GM12874 (cell line): Measurements from ENCODE around the gene PMS1.

Source experiments
- TF ChIP-seq, protein P1 (sequence below): IDR thresholded peaks from 2 replicates; pipeline ENCODE4 v1.5.1; 2011; ENCODE audit warnings: low read depth, mild to moderate bottlenecking, control low read depth, low read length, moderate library complexity; ENCODE audit not compliant: insufficient read depth

PMS1 gene

DNA sequence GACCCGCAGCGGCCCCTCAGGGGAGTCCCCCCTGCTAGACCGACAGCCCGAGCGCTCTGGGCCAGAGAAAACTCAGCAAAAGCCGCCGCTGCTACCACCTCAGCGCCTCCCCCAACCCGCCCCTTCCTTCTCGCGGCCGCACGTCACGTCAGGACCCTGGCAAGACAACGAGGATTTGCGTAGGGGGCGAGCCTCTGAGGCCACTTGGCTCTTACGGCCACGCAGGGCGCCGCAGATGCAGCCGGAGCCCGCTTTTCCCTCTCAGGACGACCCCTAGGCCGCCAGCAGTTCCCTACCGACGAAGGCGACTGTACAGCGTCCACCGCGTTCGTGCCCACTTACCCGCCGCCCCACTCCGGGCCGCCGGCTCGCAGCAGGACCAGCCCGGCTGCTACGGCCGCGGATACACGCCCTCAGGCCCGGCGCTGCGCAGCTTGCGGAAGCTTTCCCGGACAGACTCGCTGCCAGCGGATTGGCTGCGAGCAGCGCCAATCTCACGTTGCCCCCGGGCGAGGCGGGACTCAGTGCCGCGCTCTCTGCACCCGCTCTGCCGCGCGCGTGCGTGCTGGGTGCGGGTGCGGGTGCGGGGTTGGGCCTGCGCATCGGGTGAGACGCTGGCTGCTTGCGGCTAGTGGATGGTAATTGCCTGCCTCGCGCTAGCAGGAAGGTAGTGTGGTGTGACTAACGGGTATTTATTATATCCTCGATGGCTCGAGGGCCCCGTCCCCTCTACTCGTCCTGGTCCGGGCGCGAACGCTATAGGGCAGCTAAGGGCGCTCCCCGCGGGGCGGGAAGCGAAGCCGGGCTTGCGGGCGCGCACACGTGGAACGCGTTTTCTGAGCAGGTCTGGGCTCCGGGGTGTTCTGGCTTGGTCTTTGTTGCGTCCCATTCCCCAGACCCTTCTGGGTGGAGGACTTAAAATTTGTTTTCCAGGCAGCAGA lies at the start of gene PMS1, which contains the start of gene ORMDL1:
Gene PMS1, plus strand, starts transcription at position 524 of the 941 bp plus-strand sequence. CDS start 7,360 bp downstream, outside the sequence.
Gene ORMDL1, minus strand, starts transcription at position 413 of the 941 bp plus-strand sequence. CDS start 1,744 bp downstream, outside the sequence.
- TF ChIP-seq, protein P1, sequence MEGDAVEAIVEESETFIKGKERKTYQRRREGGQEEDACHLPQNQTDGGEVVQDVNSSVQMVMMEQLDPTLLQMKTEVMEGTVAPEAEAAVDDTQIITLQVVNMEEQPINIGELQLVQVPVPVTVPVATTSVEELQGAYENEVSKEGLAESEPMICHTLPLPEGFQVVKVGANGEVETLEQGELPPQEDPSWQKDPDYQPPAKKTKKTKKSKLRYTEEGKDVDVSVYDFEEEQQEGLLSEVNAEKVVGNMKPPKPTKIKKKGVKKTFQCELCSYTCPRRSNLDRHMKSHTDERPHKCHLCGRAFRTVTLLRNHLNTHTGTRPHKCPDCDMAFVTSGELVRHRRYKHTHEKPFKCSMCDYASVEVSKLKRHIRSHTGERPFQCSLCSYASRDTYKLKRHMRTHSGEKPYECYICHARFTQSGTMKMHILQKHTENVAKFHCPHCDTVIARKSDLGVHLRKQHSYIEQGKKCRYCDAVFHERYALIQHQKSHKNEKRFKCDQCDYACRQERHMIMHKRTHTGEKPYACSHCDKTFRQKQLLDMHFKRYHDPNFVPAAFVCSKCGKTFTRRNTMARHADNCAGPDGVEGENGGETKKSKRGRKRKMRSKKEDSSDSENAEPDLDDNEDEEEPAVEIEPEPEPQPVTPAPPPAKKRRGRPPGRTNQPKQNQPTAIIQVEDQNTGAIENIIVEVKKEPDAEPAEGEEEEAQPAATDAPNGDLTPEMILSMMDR = no peak

DNA sequence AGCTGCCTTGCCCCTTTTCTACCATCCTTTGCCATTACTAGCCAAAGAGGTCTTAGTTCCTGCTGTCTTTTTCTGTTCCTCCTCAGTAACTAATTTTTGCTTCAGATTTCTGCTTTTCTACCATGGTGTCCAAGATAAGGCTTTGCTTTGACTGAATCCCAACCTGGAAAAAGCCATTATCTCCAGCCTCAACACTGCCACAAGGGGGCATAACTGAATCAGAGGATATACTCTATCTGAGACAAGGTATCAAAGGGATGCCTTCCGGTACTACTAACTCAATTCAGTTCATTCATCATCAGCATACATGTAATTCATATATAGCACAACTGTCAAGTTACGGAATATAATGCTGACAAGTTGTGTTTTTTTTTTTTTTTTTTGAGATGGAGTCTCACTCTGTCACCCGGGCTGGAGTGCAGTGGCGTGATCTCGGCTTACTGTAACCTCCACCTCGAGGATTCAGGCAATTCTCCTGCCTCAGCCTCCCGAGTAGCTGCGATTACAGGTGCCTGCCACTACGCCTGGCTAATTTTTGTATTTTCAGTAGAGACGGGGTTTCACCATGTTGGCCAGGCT lies 33.1 kb upstream of the PMS1 start:
- TF ChIP-seq, protein P1 = peak; percentile 52; the same call in 1 of the 2 replicates

DNA sequence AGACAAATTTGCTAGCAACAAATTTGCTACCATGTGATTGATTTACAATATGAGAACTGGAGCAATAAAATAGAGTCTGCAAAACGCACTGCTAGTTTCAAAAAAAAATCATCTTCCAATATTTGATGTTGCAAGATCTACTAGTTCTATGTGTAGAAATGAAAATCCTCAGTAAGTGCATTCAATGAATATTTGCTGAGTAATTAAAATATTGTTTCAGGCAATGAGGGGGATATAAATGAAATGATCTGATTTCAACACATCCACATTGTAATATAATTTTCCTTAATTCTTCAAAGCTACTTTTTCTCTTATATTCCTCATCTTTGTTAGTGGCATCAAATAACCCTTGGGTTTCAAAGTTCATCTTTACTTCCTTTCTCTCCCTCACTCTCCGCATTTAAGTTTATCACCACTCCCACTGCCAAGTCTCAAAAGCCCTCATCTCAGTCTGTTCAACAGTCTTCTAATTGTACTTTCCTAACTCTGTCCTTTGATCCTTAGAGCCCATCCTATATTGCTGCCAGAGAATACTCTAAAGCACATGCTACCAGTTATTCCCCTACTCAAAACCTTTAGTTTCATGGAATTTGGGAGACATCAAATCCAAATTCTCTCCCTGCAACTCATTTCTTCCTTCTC lies 27.8 kb upstream of the PMS1 start:
- TF ChIP-seq, protein P1 = no peak

DNA sequence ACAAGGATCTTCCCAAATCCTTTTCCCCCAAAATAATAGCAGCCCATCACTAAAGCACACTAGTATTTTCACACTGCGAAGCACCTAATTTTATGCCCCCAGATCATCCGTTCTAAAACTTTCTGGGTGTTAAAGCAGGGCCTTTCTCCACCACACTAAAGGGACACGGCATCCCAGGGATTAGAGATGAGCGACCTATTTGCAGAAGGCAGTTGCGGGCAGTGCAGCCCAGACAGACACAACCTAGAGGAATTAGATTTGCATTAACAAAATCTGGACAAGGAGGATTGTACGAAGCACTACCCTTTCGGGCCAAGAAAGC lies 22.1 kb upstream of the PMS1 start:
- TF ChIP-seq, protein P1 = no peak

DNA sequence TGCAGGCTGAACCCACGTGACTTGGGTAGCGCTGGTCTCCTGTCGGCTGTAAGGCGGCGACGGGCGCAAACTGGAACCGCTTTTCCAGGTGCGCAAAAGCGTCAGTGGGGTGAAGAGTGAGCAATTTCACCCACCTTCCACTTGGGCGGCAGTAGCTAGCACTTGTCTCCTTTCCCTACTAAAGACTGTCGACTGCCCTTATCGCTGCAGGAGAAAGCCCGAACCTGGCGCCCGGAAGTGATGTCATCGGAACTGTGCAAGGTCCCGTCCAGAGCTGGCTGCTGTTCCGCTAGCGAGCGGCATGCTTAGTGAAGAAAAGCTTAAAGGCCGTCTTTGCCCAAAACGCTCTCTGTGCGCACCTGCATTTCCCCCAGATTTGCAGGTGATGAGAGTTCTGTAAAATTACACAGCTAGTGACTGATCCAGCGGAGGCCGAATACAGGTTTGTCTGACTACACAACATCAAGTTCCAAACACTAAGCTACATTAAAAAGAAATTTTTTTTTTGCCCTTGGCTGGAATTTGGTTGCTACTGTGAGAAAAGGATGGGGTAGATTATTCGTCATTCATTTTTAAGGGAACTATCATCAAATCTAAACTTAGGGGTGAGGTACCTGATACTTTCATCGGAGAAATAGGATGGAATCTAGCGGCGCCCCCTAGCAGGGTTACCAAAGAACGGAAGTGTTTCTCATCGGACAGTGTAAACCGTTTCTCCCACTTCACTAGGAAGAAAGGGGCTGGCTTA lies 21.5 kb upstream of the PMS1 start, which contains the start of gene OSGEPL1:
Gene OSGEPL1, minus strand, starts transcription at position 242 of the 748 bp plus-strand sequence. CDS start 1,152 bp downstream, outside the sequence.
- TF ChIP-seq, protein P1 = peak; percentile 52

DNA sequence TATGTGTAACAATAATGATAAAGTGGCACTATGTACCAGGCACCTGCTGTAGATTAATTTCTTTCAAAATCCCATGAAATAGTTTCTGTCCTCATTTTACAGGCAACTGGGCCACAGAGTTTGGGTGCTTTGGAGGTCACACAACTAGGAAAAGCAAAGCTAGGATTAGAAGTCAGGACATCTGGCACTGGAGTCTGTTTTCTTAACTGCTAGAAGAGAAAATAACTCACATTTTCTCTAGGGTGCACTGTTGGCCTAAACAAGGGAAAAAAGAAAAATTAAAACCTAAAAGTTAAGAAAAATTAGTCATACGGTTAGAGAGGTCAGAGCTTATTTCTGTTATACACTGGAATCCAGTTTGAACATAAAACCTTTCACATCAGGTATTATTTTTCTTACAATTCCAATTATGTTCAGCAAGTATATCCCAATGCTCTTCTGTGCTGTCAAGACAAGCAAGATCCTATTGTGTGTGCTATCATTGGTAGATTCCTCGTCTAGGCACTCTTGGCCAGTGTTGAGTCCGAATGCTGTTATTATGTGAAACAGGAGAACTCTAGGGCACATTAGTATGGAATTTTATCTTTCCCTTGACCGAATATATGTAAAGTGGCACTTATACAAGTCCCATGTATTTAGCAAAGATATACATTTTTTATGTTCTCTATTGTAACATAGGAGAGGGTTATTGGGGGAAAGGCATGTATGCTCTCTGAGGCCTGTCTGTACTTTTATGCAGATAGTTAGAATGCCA lies 20.2 kb upstream of the PMS1 start:
- TF ChIP-seq, protein P1 = no peak
